Measurements from ENCODE around the gene FNDC1.

GRCh38 chr6:159308198-159308597 is 139.0 kb downstream of the FNDC1 start:
- TF ChIP-seq POLR2AphosphoS5 (IDR thresholded peaks at IDR 0.05; ENCODE audit: borderline replicate concordance, low read depth, low read length) = no peak
- TF ChIP-seq EZH2 (IDR thresholded peaks at IDR 0.05) = no peak

All from SK-N-MC (cell line).